SU-DHL-6 (cell line): ENCODE results near the gene MEDAG.

Experiments used
- EZH2phosphoT487 ChIP-seq: fragments of 200-600 bp; sonication (generic), shearing (Covaris generic); conservative IDR thresholded peaks from 2 replicates; pipeline ENCODE4 v1.6.1; 2018; ENCODE audit warnings: mild to moderate bottlenecking, antibody characterized with exemption, low read length, moderate library complexity, mixed read lengths
- TF ChIP-seq, protein P1 (sequence below): fragments of 200-600 bp; sonication (generic); IDR thresholded peaks from one replicate; pipeline ENCODE4 v1.5.1; 2017; ENCODE audit warnings: antibody characterized with exemption, mild to moderate bottlenecking, low read length, moderate library complexity; ENCODE audit not compliant: insufficient read depth, poor library complexity, severe bottlenecking

DNA sequence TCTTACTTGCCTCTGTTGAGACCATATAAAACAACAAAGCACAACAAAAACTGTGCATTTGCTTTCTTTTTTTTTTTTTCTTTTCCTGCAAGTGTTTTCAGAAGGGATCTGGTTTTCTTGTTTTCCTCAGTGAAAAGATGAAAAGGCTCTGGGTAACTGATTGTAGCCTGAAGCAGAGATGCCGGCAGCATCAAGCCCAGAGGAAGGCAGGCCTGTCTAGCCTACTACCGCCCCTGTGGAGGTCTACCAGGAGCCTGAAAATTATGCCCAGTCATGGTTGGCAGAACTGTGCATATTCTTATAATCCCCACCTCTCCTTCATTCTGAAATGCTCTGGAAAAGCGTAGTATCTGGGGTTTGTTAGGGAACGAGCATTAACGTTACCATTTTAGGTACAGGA is 32.6 kb upstream of the MEDAG start:
- TF ChIP-seq, protein P1, sequence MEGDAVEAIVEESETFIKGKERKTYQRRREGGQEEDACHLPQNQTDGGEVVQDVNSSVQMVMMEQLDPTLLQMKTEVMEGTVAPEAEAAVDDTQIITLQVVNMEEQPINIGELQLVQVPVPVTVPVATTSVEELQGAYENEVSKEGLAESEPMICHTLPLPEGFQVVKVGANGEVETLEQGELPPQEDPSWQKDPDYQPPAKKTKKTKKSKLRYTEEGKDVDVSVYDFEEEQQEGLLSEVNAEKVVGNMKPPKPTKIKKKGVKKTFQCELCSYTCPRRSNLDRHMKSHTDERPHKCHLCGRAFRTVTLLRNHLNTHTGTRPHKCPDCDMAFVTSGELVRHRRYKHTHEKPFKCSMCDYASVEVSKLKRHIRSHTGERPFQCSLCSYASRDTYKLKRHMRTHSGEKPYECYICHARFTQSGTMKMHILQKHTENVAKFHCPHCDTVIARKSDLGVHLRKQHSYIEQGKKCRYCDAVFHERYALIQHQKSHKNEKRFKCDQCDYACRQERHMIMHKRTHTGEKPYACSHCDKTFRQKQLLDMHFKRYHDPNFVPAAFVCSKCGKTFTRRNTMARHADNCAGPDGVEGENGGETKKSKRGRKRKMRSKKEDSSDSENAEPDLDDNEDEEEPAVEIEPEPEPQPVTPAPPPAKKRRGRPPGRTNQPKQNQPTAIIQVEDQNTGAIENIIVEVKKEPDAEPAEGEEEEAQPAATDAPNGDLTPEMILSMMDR, result no peak
- TF ChIP-seq EZH2phosphoT487, result no peak
